Spleen (tissue), 11 donors: Measurements from ENCODE around the gene ROR1. TPM values are rescaled to one million over a fixed set of nuclear protein-coding genes. Genes with fewer than 3 reads are reported as not detected.

Source experiments
- DNase-seq: peaks from one replicate; pipeline ENCODE4 v3.0.0-alpha.2; 2020
- H3K27ac ChIP-seq, 8 donors: fragments of 200-600 bp; sonication (generic) in 7 of 8; 1 replicate in 4 of 8; 2 replicates in 4 of 8; pipeline versions ENCODE4 v1.5.0 to v1.8.0; 2016 to 2021; ENCODE audit warnings: inconsistent platforms in 4 of 8, mild to moderate bottlenecking in 4 of 8, moderate library complexity in 1 of 8
- H3K27me3 ChIP-seq, 7 donors: fragments of 200-600 bp; sonication (generic) in 6 of 7; replicated peaks in 1 of 7; 1 replicate in 4 of 7; 2 replicates in 3 of 7; pipeline versions ENCODE4 v1.5.0 to v1.8.0; 2016 to 2021; ENCODE audit warnings: inconsistent platforms in 3 of 7, mild to moderate bottlenecking in 1 of 7
- H3K36me3 ChIP-seq, 6 donors: fragments of 200-600 bp; sonication (generic) in 5 of 6; 1 replicate in 4 of 6; 2 replicates in 2 of 6; pipeline versions ENCODE4 v1.5.0 to v1.8.0; 2016 to 2021; ENCODE audit warnings: inconsistent platforms in 2 of 6
- H3K4me1 ChIP-seq, 6 donors: fragments of 200-600 bp; sonication (generic) in 5 of 6; 1 replicate in 3 of 6; 2 replicates in 3 of 6; pipeline versions ENCODE4 v1.5.0 to v1.8.0; 2016 to 2021; ENCODE audit warnings: inconsistent platforms in 3 of 6
- H3K4me3 ChIP-seq, 8 donors: fragments of 200-600 bp; sonication (generic) in 7 of 8; 1 replicate in 4 of 8; 2 replicates in 4 of 8; pipeline versions ENCODE4 v1.5.0 to v1.8.0; 2016 to 2021; ENCODE audit warnings: inconsistent platforms in 4 of 8, mild to moderate bottlenecking in 4 of 8, moderate library complexity in 2 of 8
- H3K9me3 ChIP-seq, 8 donors: fragments of 200-600 bp; sonication (generic) in 7 of 8; 1 replicate in 4 of 8; 2 replicates in 4 of 8; pipeline versions ENCODE4 v1.5.0 to v1.8.0; 2016 to 2021; ENCODE audit warnings: inconsistent platforms in 4 of 8
- POLR2A ChIP-seq, 3 donors: fragments of 450-650 bp; IDR thresholded peaks; one replicate each; pipeline ENCODE4 v1.5.1; 2017; ENCODE audit warnings: antibody characterized with exemption in 3 of 3, mild to moderate bottlenecking in 1 of 3
- POLR2AphosphoS5 ChIP-seq, 3 donors: sonication (generic); formaldehyde crosslinking; IDR thresholded peaks; one replicate each; pipeline ENCODE4 v1.5.1; 2017; ENCODE audit warnings: antibody characterized with exemption in 3 of 3
- WGBS, 5 donors: extraction: QIAGEN DNeasy Blood & Tissue Kit in 3 of 5; methylation state at CpG; one replicate each; pipeline versions ENCODE4 v1.1.5 to v1.1.7; 2013 to 2018; 5-methylcytosine and 5-hydroxymethylcytosine counted together
- intact Hi-C: fragments of 100-400 bp; cut with DNase I; formaldehyde crosslinking; loops from one replicate; pipeline ENCODE4 v1.15.0; 2023; ENCODE audit warnings: low total_unique reads
- polyA plus RNA-seq, 3 donors: library from polyadenylated mRNA; stranded (reverse); fragments of 200-250 nt; gene quantifications; one replicate each; pipeline ENCODE4 v1.2.1, GENCODE V29; 2013
- total RNA-seq, 7 donors: library from RNA; depleted of rRNA in 3 of 7; stranded (reverse); fragments of >200 nt in 3 of 7; fragmentation: NEBNext Ultra II Directional in 4 of 7; extraction: Animal tissue kit (Norgen Biotek cat#: 25700) in 4 of 7; gene quantifications; one replicate each; pipeline versions ENCODE4 v1.1.0 to v1.2.1, GENCODE V29; 2016 to 2021
- TF ChIP-seq, protein P1 (sequence below), 11 experiments: fragments of 200-600 bp in 7 of 11; fragments of 450-650 bp in 4 of 11; sonication (generic) in 4 of 11; IDR thresholded peaks in 8 of 11; conservative IDR thresholded peaks in 3 of 11; 1 replicate in 7 of 11; 2 replicates in 4 of 11; pipeline versions ENCODE4 v1.4.0 to v1.8.0; 2016 to 2021; ENCODE audit warnings: antibody characterized with exemption in 11 of 11, inconsistent platforms in 4 of 11, mild to moderate bottlenecking in 1 of 11
- donor health status: healthy with polysubstance abuse.
- donor health status: DM: no; HTN: no; CAD: no; lungs with moderate emphysema.
- donor health status: DM: no; HTN: no; CAD: no.
- donor health status: Bipolar disorder and iron deficiency.
- donor health status: healthy.
- donor health status: DM: no; HTN: no; CAD: no.
- donor health status: DM: yes; HTN: yes; CAD: no.

ROR1 gene
- total and polyA plus RNA-seq, 10 donors: 0.43 to 12.3 (median 6.4) TPM

DNA sequence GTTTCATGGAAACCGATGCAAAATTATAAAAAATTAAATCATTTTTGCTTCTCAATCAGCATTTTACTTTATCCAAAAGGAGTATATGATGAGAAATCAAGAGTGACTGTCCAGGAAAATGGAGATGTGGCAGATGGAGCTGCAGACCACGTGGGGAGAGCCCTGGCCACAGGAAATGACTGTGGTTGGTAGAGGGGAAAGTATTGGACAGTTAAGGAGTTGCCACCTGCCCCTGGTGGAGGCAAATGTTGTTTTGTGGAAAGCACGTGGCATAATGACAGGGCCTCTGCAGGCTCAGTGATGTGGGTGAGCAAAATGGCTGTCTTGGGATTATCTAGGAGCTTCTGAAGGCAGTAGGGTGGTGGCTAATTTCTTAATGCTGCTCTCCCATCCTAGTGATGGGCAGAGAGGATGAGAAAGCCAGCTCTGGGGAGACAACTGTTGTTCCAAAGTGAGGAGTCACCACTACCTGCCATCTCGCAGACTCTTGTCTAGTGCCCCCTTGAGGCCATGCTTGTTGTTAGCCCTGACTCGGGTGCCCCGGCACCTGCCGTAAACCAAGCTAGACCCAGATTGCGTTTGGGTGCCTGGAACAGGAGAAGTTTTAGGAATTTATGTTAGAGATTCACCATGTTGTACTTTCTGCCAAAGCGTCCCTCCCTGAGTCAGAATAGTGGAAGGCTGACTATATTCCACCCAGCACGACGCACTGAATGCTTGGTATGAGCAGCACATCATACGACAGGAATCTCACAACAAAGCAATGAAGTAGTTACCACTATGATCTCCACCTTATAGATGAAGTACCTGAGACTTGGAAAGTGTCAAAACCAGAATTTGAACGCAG lies 144.0 kb downstream of the ROR1 start:
- Histone ChIP-seq H3K27me3 (no peaks in the 10 kb centered on the region), H3K4me3 (no peak overlapping the region), H3K4me1 (peaks cover 0 to 15% (median 0%) of the 10 kb centered on the region in 6 donors), H3K36me3 (no peaks in the 10 kb centered on the region), H3K27ac (no peak overlapping the region), H3K9me3 (no peaks in the 10 kb centered on the region)
- 80 to 86% (median 85%) methylated on average over 13 of the region's 13 CpGs for WGBS, 5 donors
- no peak for DNase-seq
- intact Hi-C loops: loop anchor here (10.0 kb wide), 2 partner anchors 143 to 223 kb away; partner anchors contain the start of gene ROR1
- no peak for TF ChIP-seq POLR2A (IDR thresholded peaks at IDR 0.05)
- TF ChIP-seq, protein P1, sequence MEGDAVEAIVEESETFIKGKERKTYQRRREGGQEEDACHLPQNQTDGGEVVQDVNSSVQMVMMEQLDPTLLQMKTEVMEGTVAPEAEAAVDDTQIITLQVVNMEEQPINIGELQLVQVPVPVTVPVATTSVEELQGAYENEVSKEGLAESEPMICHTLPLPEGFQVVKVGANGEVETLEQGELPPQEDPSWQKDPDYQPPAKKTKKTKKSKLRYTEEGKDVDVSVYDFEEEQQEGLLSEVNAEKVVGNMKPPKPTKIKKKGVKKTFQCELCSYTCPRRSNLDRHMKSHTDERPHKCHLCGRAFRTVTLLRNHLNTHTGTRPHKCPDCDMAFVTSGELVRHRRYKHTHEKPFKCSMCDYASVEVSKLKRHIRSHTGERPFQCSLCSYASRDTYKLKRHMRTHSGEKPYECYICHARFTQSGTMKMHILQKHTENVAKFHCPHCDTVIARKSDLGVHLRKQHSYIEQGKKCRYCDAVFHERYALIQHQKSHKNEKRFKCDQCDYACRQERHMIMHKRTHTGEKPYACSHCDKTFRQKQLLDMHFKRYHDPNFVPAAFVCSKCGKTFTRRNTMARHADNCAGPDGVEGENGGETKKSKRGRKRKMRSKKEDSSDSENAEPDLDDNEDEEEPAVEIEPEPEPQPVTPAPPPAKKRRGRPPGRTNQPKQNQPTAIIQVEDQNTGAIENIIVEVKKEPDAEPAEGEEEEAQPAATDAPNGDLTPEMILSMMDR (IDR thresholded peaks at IDR 0.05 in 8 of 11, conservative IDR thresholded peaks at IDR 0.05 in 3 of 11): peak in 1 of 11 experiments; percentile 26

DNA sequence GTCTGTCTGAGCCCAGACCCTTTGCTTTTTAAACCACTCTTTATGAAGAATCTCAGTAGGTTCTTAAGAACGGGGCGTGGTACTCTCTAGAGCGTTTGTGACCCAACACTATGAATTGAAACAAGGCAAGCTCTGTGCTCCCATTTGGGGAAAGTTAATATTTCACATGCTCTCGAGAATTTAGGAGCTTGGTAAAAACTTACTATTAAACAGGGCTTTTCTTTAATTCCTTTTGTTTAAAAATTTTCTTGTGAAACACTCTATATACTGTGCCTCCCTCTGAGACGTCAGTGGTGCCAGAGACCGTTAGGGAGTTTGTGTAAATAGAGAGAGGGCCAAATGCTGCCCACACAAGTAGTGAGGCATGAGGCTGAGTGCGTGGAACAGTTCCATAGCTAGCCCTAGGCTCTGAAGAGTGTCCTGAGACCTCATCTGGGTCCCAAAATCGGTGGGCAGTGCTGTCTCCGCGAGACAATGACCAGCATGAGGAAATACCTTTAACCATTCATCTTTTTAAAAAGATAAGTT lies 144.7 kb downstream of the ROR1 start:
- intact Hi-C loops: loop anchor here (10.0 kb wide), 2 partner anchors 144 to 224 kb away; partner anchors contain the start of gene ROR1
- Histone ChIP-seq H3K27ac (peak overlapping the region in 4 of 8 donors; percentile 19 to 49 (median 36)), H3K27me3 (no peaks in the 10 kb centered on the region), H3K4me1 (peaks cover 0 to 15% (median 0%) of the 10 kb centered on the region in 6 donors), H3K4me3 (no peak overlapping the region), H3K9me3 (no peaks in the 10 kb centered on the region), H3K36me3 (no peaks in the 10 kb centered on the region)
- TF ChIP-seq POLR2A (IDR thresholded peaks at IDR 0.05) (no peak), POLR2AphosphoS5 (IDR thresholded peaks at IDR 0.05) (no peak)
- TF ChIP-seq, protein P1 (IDR thresholded peaks at IDR 0.05 in 8 of 11, conservative IDR thresholded peaks at IDR 0.05 in 3 of 11): no peak
- 78 to 90% (median 85%) methylated on average over 10 of the region's 10 CpGs for WGBS, 5 donors
- no peak for DNase-seq

DNA sequence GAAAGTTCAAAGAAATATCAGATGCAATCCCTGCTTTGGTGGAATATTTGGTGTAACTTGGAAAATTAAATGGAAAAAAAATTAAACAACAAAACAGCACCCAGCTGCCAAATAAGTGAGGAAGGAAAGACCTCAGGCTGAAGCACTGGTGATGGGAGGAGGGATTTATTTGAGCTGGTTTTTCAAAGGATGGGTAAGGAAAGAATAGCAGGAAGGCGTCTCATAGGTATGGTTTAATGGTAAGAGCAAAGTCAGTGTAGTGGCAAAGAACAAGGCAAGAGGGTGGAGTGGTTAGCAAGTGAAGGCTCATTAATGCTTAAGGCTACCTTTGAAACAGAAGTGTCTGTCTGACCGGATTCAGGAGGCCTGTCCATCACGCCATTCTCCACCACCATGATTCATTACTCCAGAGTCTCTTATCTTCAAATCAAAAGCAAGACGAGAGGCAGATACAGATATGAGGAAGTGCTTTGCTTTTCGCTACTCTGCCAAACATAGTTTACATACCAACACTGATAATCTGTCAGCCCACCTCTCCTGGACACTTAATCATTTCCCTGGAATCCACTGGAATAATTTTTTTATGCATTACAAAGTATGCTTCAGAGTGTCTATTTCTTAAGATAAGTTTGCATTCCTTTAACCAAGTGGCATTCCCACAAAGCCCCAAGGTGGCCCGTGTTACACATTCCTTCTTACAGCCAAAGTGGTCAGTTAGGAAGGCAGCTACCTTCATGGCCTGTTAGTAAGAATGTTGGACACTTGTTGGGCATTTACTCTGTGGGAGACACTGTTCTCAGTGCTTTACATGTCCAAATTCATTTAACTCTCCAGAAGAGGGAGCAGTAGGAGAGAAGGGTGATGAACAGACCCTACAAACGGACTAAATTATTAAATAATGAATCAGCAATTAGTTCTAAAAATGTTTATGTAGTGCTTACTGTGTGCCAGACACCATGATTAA lies 146.6 kb downstream of the ROR1 start:
- TF ChIP-seq, protein P1 (IDR thresholded peaks at IDR 0.05 in 8 of 11, conservative IDR thresholded peaks at IDR 0.05 in 3 of 11): no peak
- no peak for TF ChIP-seq POLR2A (IDR thresholded peaks at IDR 0.05)
- TF ChIP-seq POLR2AphosphoS5 (IDR thresholded peaks at IDR 0.05): no peak
- intact Hi-C loops: no loop called here
- Histone ChIP-seq H3K4me1 (peaks cover 0 to 15% (median 0%) of the 10 kb centered on the region in 6 donors), H3K27ac (peak overlapping the region in 3 of 8 donors; percentile 19 to 49 (median 24)), H3K36me3 (no peaks in the 10 kb centered on the region), H3K9me3 (no peaks in the 10 kb centered on the region), H3K27me3 (no peaks in the 10 kb centered on the region), H3K4me3 (no peak overlapping the region)
- DNase-seq: no peak
- WGBS, 5 donors: 46 to 64% (median 54%) methylated on average over 7 of the region's 7 CpGs
